Chondrocyte (in vitro differentiated cells): Measurements from ENCODE around the gene ITGA2B. TPM values are rescaled to one million over a fixed set of nuclear protein-coding genes. Genes with fewer than 3 reads are reported as not detected.
"Not testable (repeated sequence)": the region's sequence is repeated elsewhere in the genome, so short reads cannot be mapped to it uniquely, and the experiment has no call there.

Experiments used
- DNase-seq: peaks from one replicate; pipeline ENCODE4 v3.0.0; 2021; ENCODE audit warnings: mixed read lengths, low spot score
- H3K27ac Mint-ChIP-seq: one replicate; pipeline ENCODE4 v1.8.0; 2021; ENCODE audit warnings: mild to moderate bottlenecking, moderate library complexity, mixed read lengths; ENCODE audit not compliant: unreplicated experiment
- H3K27me3 Mint-ChIP-seq: 2 replicates; pipeline ENCODE4 v1.8.0; 2021; ENCODE audit warnings: low read depth, mixed read lengths
- H3K36me3 Mint-ChIP-seq: 2 replicates; pipeline ENCODE4 v1.8.0; 2021; ENCODE audit warnings: low read depth, mixed read lengths
- H3K4me1 Mint-ChIP-seq: 2 replicates; pipeline ENCODE4 v1.8.0; 2021; ENCODE audit warnings: low read depth, mild to moderate bottlenecking, mixed read lengths
- H3K4me3 Mint-ChIP-seq: one replicate; pipeline ENCODE4 v1.8.0; 2021; ENCODE audit warnings: mild to moderate bottlenecking, moderate library complexity, mixed read lengths; ENCODE audit not compliant: unreplicated experiment
- H3K9me3 Mint-ChIP-seq: 2 replicates; pipeline ENCODE4 v1.8.0; 2021; ENCODE audit warnings: low read depth, mixed read lengths
- total RNA-seq: library from RNA; stranded (reverse); gene quantifications from 3 replicates; pipeline ENCODE4 v1.2.1, GENCODE V29; 2021
- TF ChIP-seq, protein P1 (sequence below): fragments of 200-600 bp; sonication (generic); IDR thresholded peaks from 2 replicates; pipeline ENCODE4 v1.5.0; 2021; ENCODE audit warnings: antibody characterized with exemption, mild to moderate bottlenecking, moderate library complexity

ITGA2B gene
- total RNA-seq, 1 donor from 2014 or later, result 2.2 TPM

GRCh38 chr17:44397479-44398440 is 8.3 kb upstream of the ITGA2B start:
- H3K4me3 Mint-ChIP-seq, result no peak overlapping the region
- H3K27me3 Mint-ChIP-seq, result no peaks in the 10 kb centered on the region
- DNase-seq, result peak; percentile 50
- no peaks in the 10 kb centered on the region for H3K9me3 Mint-ChIP-seq
- H3K4me1 Mint-ChIP-seq, result no peaks in the 10 kb centered on the region
- TF ChIP-seq, protein P1, sequence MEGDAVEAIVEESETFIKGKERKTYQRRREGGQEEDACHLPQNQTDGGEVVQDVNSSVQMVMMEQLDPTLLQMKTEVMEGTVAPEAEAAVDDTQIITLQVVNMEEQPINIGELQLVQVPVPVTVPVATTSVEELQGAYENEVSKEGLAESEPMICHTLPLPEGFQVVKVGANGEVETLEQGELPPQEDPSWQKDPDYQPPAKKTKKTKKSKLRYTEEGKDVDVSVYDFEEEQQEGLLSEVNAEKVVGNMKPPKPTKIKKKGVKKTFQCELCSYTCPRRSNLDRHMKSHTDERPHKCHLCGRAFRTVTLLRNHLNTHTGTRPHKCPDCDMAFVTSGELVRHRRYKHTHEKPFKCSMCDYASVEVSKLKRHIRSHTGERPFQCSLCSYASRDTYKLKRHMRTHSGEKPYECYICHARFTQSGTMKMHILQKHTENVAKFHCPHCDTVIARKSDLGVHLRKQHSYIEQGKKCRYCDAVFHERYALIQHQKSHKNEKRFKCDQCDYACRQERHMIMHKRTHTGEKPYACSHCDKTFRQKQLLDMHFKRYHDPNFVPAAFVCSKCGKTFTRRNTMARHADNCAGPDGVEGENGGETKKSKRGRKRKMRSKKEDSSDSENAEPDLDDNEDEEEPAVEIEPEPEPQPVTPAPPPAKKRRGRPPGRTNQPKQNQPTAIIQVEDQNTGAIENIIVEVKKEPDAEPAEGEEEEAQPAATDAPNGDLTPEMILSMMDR, result no peak
- no peak overlapping the region for H3K27ac Mint-ChIP-seq
- peaks cover 23% of the 10 kb centered on the region for H3K36me3 Mint-ChIP-seq

GRCh38 chr17:44396946-44397345 is 7.5 kb upstream of the ITGA2B start:
- no peaks in the 10 kb centered on the region for H3K9me3 Mint-ChIP-seq
- H3K4me1 Mint-ChIP-seq, result no peaks in the 10 kb centered on the region
- H3K27me3 Mint-ChIP-seq, result no peaks in the 10 kb centered on the region
- peaks cover 23% of the 10 kb centered on the region for H3K36me3 Mint-ChIP-seq
- no peak overlapping the region for H3K27ac Mint-ChIP-seq
- H3K4me3 Mint-ChIP-seq, result no peak overlapping the region
- TF ChIP-seq, protein P1, result no peak
- peak; percentile 20 for DNase-seq

DNA sequence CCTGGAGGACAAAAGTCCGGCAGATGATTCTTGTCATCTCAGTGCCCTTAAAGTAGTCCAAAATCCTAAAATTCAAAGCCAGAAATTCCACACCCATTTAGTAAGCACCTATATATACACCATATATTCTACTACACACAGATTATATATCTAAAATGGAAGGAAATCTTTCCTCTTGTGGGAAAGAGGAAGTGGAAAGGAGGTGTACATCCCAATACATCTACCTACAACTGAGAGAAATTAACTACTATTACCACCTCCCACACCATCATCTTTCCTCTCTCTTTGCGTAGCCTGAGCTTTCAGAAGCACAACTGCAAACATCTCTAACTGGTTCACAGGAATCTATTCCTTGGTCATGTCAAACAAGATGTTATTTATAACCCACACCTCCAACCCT is 5.4 kb upstream of the ITGA2B start:
- H3K27me3 Mint-ChIP-seq, result no peaks in the 10 kb centered on the region
- H3K36me3 Mint-ChIP-seq, result peaks cover 16% of the 10 kb centered on the region
- no peak overlapping the region for H3K27ac Mint-ChIP-seq
- H3K9me3 Mint-ChIP-seq, result no peaks in the 10 kb centered on the region
- DNase-seq, result no peak
- TF ChIP-seq, protein P1, result no peak
- no peak overlapping the region for H3K4me3 Mint-ChIP-seq
- no peaks in the 10 kb centered on the region for H3K4me1 Mint-ChIP-seq

DNA sequence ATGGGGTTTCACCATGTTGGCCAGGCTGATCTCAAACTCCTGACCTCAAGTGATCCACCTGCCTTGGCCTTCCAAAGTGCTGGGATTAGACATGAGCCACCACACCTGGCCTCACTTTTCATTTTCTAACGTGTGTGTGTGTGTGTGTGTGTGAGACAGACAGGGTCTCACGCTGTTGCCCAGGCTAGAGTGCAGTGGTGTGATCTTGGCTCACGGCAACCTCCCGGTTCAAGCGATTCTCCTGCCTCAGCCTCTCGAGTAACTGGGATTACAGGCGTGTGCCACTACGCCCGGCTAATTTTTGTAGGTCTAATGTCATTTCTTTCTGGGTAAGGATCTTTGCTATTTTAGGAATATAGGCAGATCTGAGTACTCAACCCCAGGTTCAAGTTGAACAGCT is 4.7 kb upstream of the ITGA2B start:
- H3K36me3 Mint-ChIP-seq, result peaks cover 12% of the 10 kb centered on the region
- not testable (repeated sequence) for H3K27me3 Mint-ChIP-seq

DNA sequence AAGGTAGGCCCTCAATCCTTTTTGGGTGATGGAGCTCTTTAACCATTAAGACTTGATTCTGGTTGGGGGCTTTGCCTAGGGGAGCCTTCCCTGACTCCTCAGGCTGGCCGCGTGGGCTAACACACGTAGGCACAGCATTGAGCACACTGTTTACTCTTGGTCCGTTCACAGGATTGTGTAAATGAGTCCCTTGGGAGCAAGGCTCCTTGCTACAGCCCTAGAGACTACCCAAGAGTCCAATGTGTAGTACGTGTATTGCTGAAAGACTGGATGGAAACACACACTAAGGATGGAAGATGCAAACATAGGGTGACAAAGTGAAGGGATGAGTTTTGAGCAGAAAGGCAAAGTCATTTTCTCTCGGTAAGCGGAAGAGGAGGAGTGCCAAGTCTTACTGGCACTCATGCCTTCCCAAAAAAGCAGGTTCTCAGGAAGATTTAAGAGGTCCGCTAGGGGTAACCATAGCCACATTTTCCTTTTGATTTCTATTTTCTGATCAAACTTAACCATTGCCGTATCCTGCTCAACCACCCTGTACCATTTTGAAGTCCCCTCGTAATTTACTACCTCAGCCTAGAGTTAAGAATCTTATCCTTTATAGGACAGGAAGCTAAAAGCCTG is 911 bp upstream of the ITGA2B start:
- Mint-ChIP-seq H3K27me3 (no peaks in the 10 kb centered on the region), H3K9me3 (no peaks in the 10 kb centered on the region), H3K36me3 (peaks cover 1% of the 10 kb centered on the region), H3K4me3 (no peak overlapping the region), H3K4me1 (peaks cover 6% of the 10 kb centered on the region), H3K27ac (no peak overlapping the region)
- TF ChIP-seq, protein P1, result no peak
- DNase-seq, result no peak

More for the DNA sequence above, 4.7 kb upstream of the ITGA2B start:
- not testable (repeated sequence) for DNase-seq, H3K4me3 Mint-ChIP-seq, H3K27ac Mint-ChIP-seq, H3K9me3 Mint-ChIP-seq, H3K4me1 Mint-ChIP-seq
